ENCODE data around the gene PSMD2. TPM values are rescaled to one million over a fixed set of nuclear protein-coding genes. Genes with fewer than 3 reads are reported as not detected.

The PSMD2 gene
- total and polyA plus RNA-seq, 7 donors, result 105 to 246 (median 174) TPM

DNA sequence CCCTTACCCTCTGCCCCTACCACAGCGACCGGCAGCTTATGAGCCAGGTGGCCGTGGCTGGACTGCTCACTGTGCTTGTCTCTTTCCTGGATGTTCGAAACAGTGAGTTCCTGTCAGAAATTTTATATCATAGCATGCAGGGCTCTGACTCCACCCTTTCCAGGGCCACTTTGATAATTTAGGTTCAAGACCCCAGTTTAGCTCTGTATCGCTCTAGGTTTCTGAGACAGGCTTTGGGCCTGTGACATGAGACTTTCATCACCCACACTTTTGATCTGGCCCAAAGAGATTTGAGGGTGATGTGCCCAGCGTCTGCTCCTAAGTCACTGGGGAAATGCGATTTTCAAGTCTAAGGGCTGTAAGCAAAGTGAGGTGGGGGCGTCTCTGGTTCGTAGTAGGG, 8.9 kb downstream of the PSMD2 start:
- Histone ChIP-seq H3K4me1 (no peaks in the 10 kb centered on the region), H3K9me3 (no peaks in the 10 kb centered on the region), H3K27ac (no peak overlapping the region), H3K4me3 (no peak overlapping the region), H3K27me3 (no peaks in the 10 kb centered on the region), H3K36me3 (peaks cover 35 to 65% (median 60%) of the 10 kb centered on the region in 4 donors)
- intact Hi-C loops (cut with DNase I), result no loop called here
- no peak for DNase-seq
- no peak for TF ChIP-seq POLR2AphosphoS5 (IDR thresholded peaks at IDR 0.05)
- TF ChIP-seq, protein P1, sequence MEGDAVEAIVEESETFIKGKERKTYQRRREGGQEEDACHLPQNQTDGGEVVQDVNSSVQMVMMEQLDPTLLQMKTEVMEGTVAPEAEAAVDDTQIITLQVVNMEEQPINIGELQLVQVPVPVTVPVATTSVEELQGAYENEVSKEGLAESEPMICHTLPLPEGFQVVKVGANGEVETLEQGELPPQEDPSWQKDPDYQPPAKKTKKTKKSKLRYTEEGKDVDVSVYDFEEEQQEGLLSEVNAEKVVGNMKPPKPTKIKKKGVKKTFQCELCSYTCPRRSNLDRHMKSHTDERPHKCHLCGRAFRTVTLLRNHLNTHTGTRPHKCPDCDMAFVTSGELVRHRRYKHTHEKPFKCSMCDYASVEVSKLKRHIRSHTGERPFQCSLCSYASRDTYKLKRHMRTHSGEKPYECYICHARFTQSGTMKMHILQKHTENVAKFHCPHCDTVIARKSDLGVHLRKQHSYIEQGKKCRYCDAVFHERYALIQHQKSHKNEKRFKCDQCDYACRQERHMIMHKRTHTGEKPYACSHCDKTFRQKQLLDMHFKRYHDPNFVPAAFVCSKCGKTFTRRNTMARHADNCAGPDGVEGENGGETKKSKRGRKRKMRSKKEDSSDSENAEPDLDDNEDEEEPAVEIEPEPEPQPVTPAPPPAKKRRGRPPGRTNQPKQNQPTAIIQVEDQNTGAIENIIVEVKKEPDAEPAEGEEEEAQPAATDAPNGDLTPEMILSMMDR (IDR thresholded peaks at IDR 0.05), result no peak
- TF ChIP-seq POLR2A (IDR thresholded peaks at IDR 0.05), result no peak
- TF ChIP-seq EP300 (IDR thresholded peaks at IDR 0.05), result no peak
- WGBS, 2 donors, result 97 to 98% methylated on average over 9 of the region's 9 CpGs

DNA sequence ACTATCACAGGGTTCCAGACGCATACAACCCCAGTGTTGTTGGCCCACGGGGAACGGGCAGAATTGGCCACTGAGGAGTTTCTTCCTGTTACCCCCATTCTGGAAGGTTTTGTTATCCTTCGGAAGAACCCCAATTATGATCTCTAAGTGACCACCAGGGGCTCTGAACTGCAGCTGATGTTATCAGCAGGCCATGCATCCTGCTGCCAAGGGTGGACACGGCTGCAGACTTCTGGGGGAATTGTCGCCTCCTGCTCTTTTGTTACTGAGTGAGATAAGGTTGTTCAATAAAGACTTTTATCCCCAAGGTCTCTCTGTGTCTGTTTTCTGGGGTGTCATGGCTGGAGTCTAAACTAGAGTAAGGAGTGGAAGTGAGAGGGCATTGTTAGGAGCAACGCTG, 9.7 kb downstream of the PSMD2 start:
- Histone ChIP-seq H3K36me3 (peaks cover 27 to 57% (median 52%) of the 10 kb centered on the region in 4 donors), H3K4me3 (no peak overlapping the region), H3K27ac (no peak overlapping the region), H3K4me1 (peaks cover 0 to 3% (median under 1%) of the 10 kb centered on the region in 4 donors), H3K9me3 (no peaks in the 10 kb centered on the region), H3K27me3 (no peaks in the 10 kb centered on the region)
- no peak for TF ChIP-seq EP300 (IDR thresholded peaks at IDR 0.05)
- TF ChIP-seq POLR2A (IDR thresholded peaks at IDR 0.05), result no peak
- WGBS, 2 donors, result 84 to 85% methylated on average over 7 of the region's 7 CpGs
- DNase-seq, result no peak
- intact Hi-C loops (cut with DNase I), result no loop called here

DNA sequence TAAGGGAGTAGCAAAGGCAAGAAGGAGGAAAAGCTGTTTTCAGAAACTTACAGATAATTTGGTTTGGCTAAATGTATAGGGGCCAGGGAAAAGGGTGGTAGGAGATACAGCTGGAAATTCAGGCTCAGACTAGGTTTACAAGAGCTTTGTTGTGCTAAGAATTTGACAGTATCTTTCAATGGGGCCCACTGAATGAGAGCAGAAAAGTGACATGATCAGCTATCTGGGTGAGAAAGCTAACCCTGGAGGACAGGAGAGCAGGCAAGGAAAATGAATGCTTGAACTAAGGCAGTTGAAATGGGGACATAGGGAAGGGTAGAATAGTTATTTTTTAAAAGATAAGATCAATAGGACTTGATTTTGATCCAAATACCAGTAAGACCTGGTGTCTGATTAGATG, 12.6 kb downstream of the PSMD2 start:
- DNase-seq, result no peak
- H3K36me3 ChIP-seq, result peaks cover 14 to 32% (median 25%) of the 10 kb centered on the region in 4 donors
- no peaks in the 10 kb centered on the region for H3K9me3 ChIP-seq
- TF ChIP-seq EP300 (IDR thresholded peaks at IDR 0.05) (no peak), POLR2A (IDR thresholded peaks at IDR 0.05) (no peak), POLR2AphosphoS5 (IDR thresholded peaks at IDR 0.05) (no peak)
- TF ChIP-seq, protein P1 (IDR thresholded peaks at IDR 0.05), result no peak
- no peak overlapping the region for H3K27ac ChIP-seq
- intact Hi-C loops (cut with DNase I), result no loop called here
- H3K4me1 ChIP-seq, result peaks cover 0 to 19% (median 12%) of the 10 kb centered on the region in 4 donors
- no peaks in the 10 kb centered on the region for H3K27me3 ChIP-seq
- no peak overlapping the region for H3K4me3 ChIP-seq

DNA sequence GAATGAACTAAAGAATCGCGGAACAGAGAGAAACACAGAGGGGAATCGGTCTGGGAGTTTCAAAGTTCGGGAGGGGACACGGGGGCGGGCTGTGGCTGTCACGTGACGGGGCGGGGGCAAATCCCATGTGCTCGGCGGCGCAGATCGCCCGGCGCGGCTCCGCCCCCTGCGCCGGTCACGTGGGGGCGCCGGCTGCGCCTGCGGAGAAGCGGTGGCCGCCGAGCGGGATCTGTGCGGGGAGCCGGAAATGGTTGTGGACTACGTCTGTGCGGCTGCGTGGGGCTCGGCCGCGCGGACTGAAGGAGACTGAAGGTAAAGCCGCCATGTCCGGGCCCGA, 15.3 kb downstream of the PSMD2 start, which contains the start of gene EIF4G1:
TSS of gene EIF4G1 (plus strand) at position 244 of the 337 bp plus-strand sequence. CDS start 1,191 bp downstream, outside the sequence.
- 0% methylated on average over 40 of the region's 40 CpGs for WGBS, 2 donors
- Histone ChIP-seq H3K4me1 (peaks cover 0 to 45% (median 39%) of the 10 kb centered on the region in 4 donors), H3K27ac (peak within 1 kb of the TSS; percentile 98 to 99 (median 98)), H3K27me3 (no peaks in the 10 kb centered on the region), H3K36me3 (peaks cover 0 to 25% (median 16%) of the 10 kb centered on the region in 4 donors), H3K4me3 (peak within 1 kb of the TSS; percentile 68 to 93 (median 88)), H3K9me3 (no peaks in the 10 kb centered on the region)
- peak; percentile 98 for DNase-seq
- TF ChIP-seq POLR2AphosphoS5 (IDR thresholded peaks at IDR 0.05) (peak; percentile 68 to 91 (median 86)), POLR2A (IDR thresholded peaks at IDR 0.05) (peak in 1 of 2 donors; percentile 27), EP300 (IDR thresholded peaks at IDR 0.05) (peak in 1 of 4 donors; percentile 30)
- TF ChIP-seq, protein P1 (IDR thresholded peaks at IDR 0.05), result no peak
- intact Hi-C loops (cut with DNase I), result loop anchor here (1.0 to 2.0 kb wide), 2 partner anchors 23 to 48 kb away; partner anchors contain the start of gene FAM131A

DNA sequence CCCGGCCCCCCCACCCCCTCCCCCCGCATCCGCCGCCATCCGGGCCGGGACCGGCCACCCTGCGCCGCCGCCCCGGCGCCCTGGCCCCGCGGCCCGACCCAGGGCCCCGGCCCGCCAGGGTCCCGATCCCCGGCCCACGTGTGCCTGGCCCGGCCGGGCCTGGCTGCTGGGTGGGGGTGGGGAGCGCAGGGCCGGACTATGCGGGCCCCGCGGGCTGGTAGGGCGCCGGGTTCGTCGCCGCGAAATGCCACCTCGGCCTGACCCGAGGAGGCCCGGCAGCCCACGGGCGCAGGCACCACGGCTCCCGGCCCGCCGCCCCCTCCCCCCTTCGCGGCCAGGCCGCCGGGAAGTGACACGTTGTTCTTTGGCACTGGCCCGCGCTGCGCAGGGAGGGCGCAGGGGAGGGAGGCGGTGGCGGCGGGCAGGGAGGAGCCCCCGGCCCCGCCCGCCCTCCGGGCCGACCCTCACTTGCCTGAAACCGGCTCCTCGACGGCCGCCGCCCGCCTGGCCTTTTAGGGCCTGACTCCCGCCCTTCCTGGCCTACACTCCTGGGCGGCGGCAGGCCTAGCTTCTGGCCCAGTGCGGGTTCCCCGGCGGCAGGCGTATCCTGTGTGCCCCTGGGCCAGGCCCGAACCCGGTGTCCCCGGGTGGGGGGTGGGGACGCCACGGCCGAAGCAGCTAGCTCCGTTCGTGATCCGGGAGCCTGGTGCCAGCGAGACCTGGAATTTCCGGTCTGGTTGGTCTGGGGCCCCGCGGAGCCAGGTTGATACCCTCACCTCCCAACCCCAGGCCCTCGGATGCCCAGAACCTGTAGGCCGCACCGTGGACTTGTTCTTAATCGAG, 15.9 kb downstream of the PSMD2 start:
- H3K4me3 ChIP-seq, result peak overlapping the region; percentile 68 to 93 (median 88)
- H3K9me3 ChIP-seq, result no peaks in the 10 kb centered on the region
- TF ChIP-seq POLR2AphosphoS5 (IDR thresholded peaks at IDR 0.05) (peak; percentile 52 to 84 (median 78)), POLR2A (IDR thresholded peaks at IDR 0.05) (peak; percentile 27 to 42), EP300 (IDR thresholded peaks at IDR 0.05) (peak in 1 of 4 donors; percentile 66)
- TF ChIP-seq, protein P1 (IDR thresholded peaks at IDR 0.05), result no peak
- DNase-seq, result peak; percentile 94
- intact Hi-C loops (cut with DNase I), result loop anchor here (1.0 to 2.0 kb wide), 2 partner anchors 22 to 48 kb away; partner anchors contain the start of gene FAM131A
- H3K4me1 ChIP-seq, result peaks cover 0 to 51% (median 45%) of the 10 kb centered on the region in 4 donors
- no peaks in the 10 kb centered on the region for H3K27me3 ChIP-seq
- peak overlapping the region; percentile 98 to 99 (median 98) for H3K27ac ChIP-seq
- WGBS, 2 donors, result 1% methylated on average over 89 of the region's 89 CpGs
- H3K36me3 ChIP-seq, result peaks cover 0 to 24% (median 16%) of the 10 kb centered on the region in 4 donors

Measured in sigmoid colon (tissue), 7 donors.